Esophagus muscularis mucosa (tissue), 4 donors: ENCODE data around the gene HRCT1.

Source experiments
- CTCF ChIP-seq, 3 experiments: fragments of 200-600 bp in 2 of 3; fragments of 450-650 bp in 1 of 3; sonication (generic) in 2 of 3; IDR thresholded peaks; one replicate each; pipeline ENCODE4 v1.5.1; 2017 to 2019; ENCODE audit warnings: antibody characterized with exemption in 3 of 3, mild to moderate bottlenecking in 2 of 3, moderate library complexity in 1 of 3
- EP300 ChIP-seq: sonication (generic); formaldehyde crosslinking; IDR thresholded peaks from one replicate; pipeline ENCODE4 v1.6.1; 2017; ENCODE audit warnings: antibody characterized with exemption
- POLR2A ChIP-seq: fragments of 450-650 bp; IDR thresholded peaks from one replicate; pipeline ENCODE4 v1.6.1; 2017; ENCODE audit warnings: antibody characterized with exemption, moderate library complexity, mild to moderate bottlenecking, low read depth

GRCh38 chr9:35918780-35919179, 12.8 kb downstream of the HRCT1 start:
- no peak for TF ChIP-seq EP300
- TF ChIP-seq CTCF (IDR thresholded peaks at IDR 0.05), result no peak
- no peak for TF ChIP-seq POLR2A
